Astrocyte (in vitro differentiated cells and primary cell): ENCODE data around the gene BTRC. TPM values are rescaled to one million over a fixed set of nuclear protein-coding genes. Genes with fewer than 3 reads are reported as not detected.
A peak's percentile ranks its signal among the peaks of the same experiment; 100 is the strongest.

ENCODE experiments used
- DNase-seq: peaks from one replicate; pipeline ENCODE4 v3.0.0-alpha.2; 2010; ENCODE audit warnings: low read depth
- FAIRE-seq: peaks from 2 replicates; lab custom pipeline; 2011; peaks lifted over from hg19 to GRCh38; lab: Jason Lieb, UNC
- H2AFZ ChIP-seq: 2 replicates; pipeline ENCODE4 v1.6.0; 2012; ENCODE audit warnings: low read depth, low read length, inconsistent platforms
- H3K27ac ChIP-seq: 2 replicates; pipeline ENCODE4 v1.5.1; 2011; ENCODE audit warnings: low read depth, low read length, inconsistent platforms
- H3K27me3 ChIP-seq: 2 replicates; pipeline ENCODE4 v1.6.0; 2011; ENCODE audit warnings: low read length, inconsistent platforms; ENCODE audit not compliant: insufficient read depth
- H3K36me3 ChIP-seq: 2 replicates; pipeline ENCODE4 v1.5.1; 2011; ENCODE audit warnings: low read length, inconsistent platforms; ENCODE audit not compliant: insufficient read depth
- H3K4me1 ChIP-seq: 2 replicates; pipeline ENCODE4 v1.5.1; 2011; ENCODE audit warnings: low read length, inconsistent platforms; ENCODE audit not compliant: insufficient read depth
- H3K4me2 ChIP-seq: 2 replicates; pipeline ENCODE4 v1.6.0; 2012; ENCODE audit warnings: low read length, inconsistent platforms
- H3K4me3 ChIP-seq: 2 replicates; pipeline ENCODE4 v1.5.1; 2011; ENCODE audit warnings: low read depth, mild to moderate bottlenecking, low read length, inconsistent platforms; ENCODE audit not compliant: insufficient read depth
- H3K79me2 ChIP-seq: 2 replicates; pipeline ENCODE4 v1.6.0; 2012; ENCODE audit warnings: mild to moderate bottlenecking, low read length, inconsistent platforms; ENCODE audit not compliant: insufficient read depth
- H3K9ac ChIP-seq: 2 replicates; pipeline ENCODE4 v1.6.0; 2012; ENCODE audit warnings: mild to moderate bottlenecking, low read length, inconsistent platforms
- H3K9me3 ChIP-seq: 2 replicates; pipeline ENCODE4 v1.5.1; 2012; ENCODE audit warnings: low read depth, mild to moderate bottlenecking, low read length, inconsistent platforms; ENCODE audit not compliant: insufficient read depth
- H4K20me1 ChIP-seq: 2 replicates; pipeline ENCODE4 v1.6.0; 2012; ENCODE audit warnings: low read length, inconsistent platforms; ENCODE audit not compliant: insufficient read depth
- H3K27ac Mint-ChIP-seq: one replicate; pipeline ENCODE4 v1.8.0; 2021; ENCODE audit warnings: mild to moderate bottlenecking, mixed read lengths; ENCODE audit not compliant: unreplicated experiment
- H3K27me3 Mint-ChIP-seq: one replicate; pipeline ENCODE4 v1.8.0; 2021; ENCODE audit warnings: low read depth, mixed read lengths; ENCODE audit not compliant: unreplicated experiment
- H3K36me3 Mint-ChIP-seq: one replicate; pipeline ENCODE4 v1.8.0; 2021; ENCODE audit warnings: low read depth, mixed read lengths; ENCODE audit not compliant: unreplicated experiment
- H3K4me1 Mint-ChIP-seq: one replicate; pipeline ENCODE4 v1.8.0; 2021; ENCODE audit warnings: low read depth, mixed read lengths; ENCODE audit not compliant: unreplicated experiment
- H3K4me3 Mint-ChIP-seq: one replicate; pipeline ENCODE4 v1.8.0; 2021; ENCODE audit warnings: mild to moderate bottlenecking, moderate library complexity, mixed read lengths; ENCODE audit not compliant: unreplicated experiment
- H3K9me3 Mint-ChIP-seq: one replicate; pipeline ENCODE4 v1.8.0; 2021; ENCODE audit warnings: mild to moderate bottlenecking, mixed read lengths; ENCODE audit not compliant: unreplicated experiment
- EZH2 ChIP-seq: IDR thresholded peaks from 2 replicates; pipeline ENCODE4 v1.6.1; 2012; ENCODE audit warnings: mild to moderate bottlenecking, low read length, inconsistent platforms; ENCODE audit not compliant: insufficient read depth
- total RNA-seq: library from RNA; stranded (reverse); gene quantifications from 2 replicates; pipeline ENCODE4 v1.2.1, GENCODE V29; 2021
- TF ChIP-seq, protein P1 (sequence below): IDR thresholded peaks from 2 replicates; pipeline ENCODE4 v1.5.1; 2011; ENCODE audit warnings: low read depth, mild to moderate bottlenecking, inconsistent platforms, low read length, moderate library complexity; ENCODE audit not compliant: insufficient read depth

The BTRC gene
- total RNA-seq, 1 donor from 2014 or later: 33.3 TPM

DNA sequence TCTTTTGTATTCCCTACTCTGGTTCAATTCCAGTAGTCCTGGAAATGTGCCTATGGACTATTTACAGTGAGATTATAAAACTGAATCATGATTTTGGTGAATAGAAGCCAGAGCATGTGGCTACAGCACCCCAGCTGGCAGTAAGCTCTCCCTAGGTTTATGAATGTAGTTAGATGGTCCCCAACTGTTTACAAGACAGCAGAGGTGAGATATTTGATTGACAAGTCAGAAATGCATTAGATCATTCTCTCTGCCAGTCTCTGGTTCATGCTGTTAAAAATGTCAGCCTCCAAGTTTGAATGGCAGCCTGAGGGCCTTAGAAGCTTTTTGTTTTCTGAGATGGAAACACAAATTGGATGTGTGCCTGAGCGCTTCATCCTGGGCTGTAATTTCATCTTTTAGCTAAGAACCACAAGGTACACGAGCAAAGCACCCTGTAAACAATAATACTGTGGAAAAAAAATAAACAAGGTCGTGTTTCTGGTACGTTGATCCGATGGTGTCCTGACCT, 85.0 kb downstream of the BTRC start:
- DNase-seq (no peak), FAIRE-seq (no peak)

DNA sequence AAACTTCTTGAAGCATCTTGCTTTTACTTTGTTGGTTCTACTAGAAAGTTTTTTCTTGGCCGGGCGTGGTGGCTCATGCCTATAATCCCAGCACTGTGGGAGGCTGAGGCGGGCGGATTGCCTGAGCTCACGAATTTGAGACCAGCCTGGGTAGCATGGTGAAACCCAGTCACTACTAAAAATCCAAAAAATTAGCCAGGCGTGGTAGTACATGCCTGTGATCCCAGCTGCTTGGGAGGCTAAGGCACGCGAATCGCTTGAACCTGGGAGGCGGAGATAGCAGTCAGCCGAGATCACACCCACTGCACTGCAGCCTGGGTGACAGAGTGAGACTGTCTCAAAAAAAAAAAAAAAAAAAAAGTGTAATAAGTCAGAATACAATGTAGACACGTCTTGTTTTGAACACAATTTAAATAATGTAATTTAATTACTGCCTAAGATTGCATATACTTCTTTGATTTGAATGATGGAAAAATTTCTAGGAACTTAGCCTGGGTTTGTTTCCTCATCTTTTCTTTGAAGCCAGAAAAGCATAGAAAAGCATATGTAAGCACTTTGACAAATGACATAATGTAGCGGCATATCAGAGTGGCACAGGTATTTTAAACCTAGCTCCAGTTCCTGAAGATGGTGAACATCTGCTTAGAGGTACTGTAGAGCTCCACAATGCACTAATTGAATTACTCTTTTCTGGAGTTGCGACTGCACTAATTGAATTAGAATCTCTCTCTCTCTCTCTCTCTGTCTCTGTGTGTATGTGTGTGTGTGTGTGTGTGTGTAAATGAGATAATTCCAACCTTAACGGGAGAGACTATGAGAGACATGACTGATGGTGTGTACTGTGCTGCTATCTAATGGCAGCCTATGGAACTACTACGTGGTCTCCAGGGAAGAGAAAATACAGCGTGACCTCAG, 87.8 kb downstream of the BTRC start:
- Mint-ChIP-seq H3K4me1 (peaks cover 11% of the 10 kb centered on the region), H3K36me3 (no peaks in the 10 kb centered on the region), H3K4me3 (no peak overlapping the region), H3K9me3 (no peaks in the 10 kb centered on the region), H3K27ac (peak overlapping the region; percentile 2), H3K27me3 (no peaks in the 10 kb centered on the region)
- H3K27ac ChIP-seq: no peak overlapping the region
- TF ChIP-seq, protein P1, sequence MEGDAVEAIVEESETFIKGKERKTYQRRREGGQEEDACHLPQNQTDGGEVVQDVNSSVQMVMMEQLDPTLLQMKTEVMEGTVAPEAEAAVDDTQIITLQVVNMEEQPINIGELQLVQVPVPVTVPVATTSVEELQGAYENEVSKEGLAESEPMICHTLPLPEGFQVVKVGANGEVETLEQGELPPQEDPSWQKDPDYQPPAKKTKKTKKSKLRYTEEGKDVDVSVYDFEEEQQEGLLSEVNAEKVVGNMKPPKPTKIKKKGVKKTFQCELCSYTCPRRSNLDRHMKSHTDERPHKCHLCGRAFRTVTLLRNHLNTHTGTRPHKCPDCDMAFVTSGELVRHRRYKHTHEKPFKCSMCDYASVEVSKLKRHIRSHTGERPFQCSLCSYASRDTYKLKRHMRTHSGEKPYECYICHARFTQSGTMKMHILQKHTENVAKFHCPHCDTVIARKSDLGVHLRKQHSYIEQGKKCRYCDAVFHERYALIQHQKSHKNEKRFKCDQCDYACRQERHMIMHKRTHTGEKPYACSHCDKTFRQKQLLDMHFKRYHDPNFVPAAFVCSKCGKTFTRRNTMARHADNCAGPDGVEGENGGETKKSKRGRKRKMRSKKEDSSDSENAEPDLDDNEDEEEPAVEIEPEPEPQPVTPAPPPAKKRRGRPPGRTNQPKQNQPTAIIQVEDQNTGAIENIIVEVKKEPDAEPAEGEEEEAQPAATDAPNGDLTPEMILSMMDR: peak; percentile 77
- TF ChIP-seq EZH2: no peak
- FAIRE-seq (peak; percentile 20), DNase-seq (peak; percentile 69)
- H3K4me1 ChIP-seq: no peaks in the 10 kb centered on the region
- H2AFZ ChIP-seq: no peak overlapping the region
- H3K4me2 ChIP-seq: no peak overlapping the region
- H3K79me2 ChIP-seq: no peaks in the 10 kb centered on the region
- H3K36me3 ChIP-seq: no peaks in the 10 kb centered on the region
- no peaks in the 10 kb centered on the region for H3K9me3 ChIP-seq
- no peaks in the 10 kb centered on the region for H3K27me3 ChIP-seq
- no peak overlapping the region for H3K9ac ChIP-seq
- H3K4me3 ChIP-seq: no peak overlapping the region
- peaks cover 66% of the 10 kb centered on the region for H4K20me1 ChIP-seq

More for the DNA sequence above, 85.0 kb downstream of the BTRC start:
- no peaks in the 10 kb centered on the region for H3K79me2 ChIP-seq
- no peaks in the 10 kb centered on the region for H3K36me3 Mint-ChIP-seq
- TF ChIP-seq EZH2: no peak
- TF ChIP-seq, protein P1: no peak
- no peak overlapping the region for H3K27ac ChIP-seq
- no peaks in the 10 kb centered on the region for H3K27me3 Mint-ChIP-seq
- H3K4me3 Mint-ChIP-seq: no peak overlapping the region
- no peaks in the 10 kb centered on the region for H3K9me3 Mint-ChIP-seq
- H3K4me1 ChIP-seq: no peaks in the 10 kb centered on the region
- no peaks in the 10 kb centered on the region for H3K36me3 ChIP-seq
- peaks cover 4% of the 10 kb centered on the region for H3K4me1 Mint-ChIP-seq
- H4K20me1 ChIP-seq: peaks cover 40% of the 10 kb centered on the region
- no peak overlapping the region for H2AFZ ChIP-seq
- no peak overlapping the region for H3K4me2 ChIP-seq
- H3K9me3 ChIP-seq: no peaks in the 10 kb centered on the region
- H3K27me3 ChIP-seq: no peaks in the 10 kb centered on the region
- H3K4me3 ChIP-seq: no peak overlapping the region
- H3K27ac Mint-ChIP-seq: no peak overlapping the region
- no peak overlapping the region for H3K9ac ChIP-seq

DNA sequence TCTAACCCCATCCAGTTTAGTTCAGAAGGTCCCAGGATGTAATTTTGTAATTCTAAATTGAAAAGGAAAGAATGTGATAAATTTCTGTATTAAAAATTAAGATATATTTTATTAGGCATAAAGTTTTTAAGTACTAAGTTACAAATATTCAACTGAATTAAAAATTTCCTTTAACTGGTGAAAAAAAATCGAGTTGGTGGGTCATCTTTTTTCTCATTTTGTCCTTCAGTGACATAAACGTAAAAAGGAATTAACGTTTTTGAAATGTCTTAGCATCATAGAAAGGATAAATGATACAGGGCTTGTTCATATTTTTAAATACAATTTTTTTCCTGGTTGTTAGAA, 88.5 kb downstream of the BTRC start:
- H3K79me2 ChIP-seq: no peaks in the 10 kb centered on the region
- no peak overlapping the region for H3K4me3 Mint-ChIP-seq
- FAIRE-seq (no peak), DNase-seq (no peak)
- TF ChIP-seq EZH2: no peak
- TF ChIP-seq, protein P1: no peak
- H3K36me3 Mint-ChIP-seq: no peaks in the 10 kb centered on the region
- no peak overlapping the region for H3K27ac ChIP-seq
- no peaks in the 10 kb centered on the region for H3K9me3 ChIP-seq
- H3K4me2 ChIP-seq: no peak overlapping the region
- H3K4me1 ChIP-seq: no peaks in the 10 kb centered on the region
- no peaks in the 10 kb centered on the region for H3K27me3 Mint-ChIP-seq
- H3K36me3 ChIP-seq: no peaks in the 10 kb centered on the region
- H4K20me1 ChIP-seq: peaks cover 71% of the 10 kb centered on the region
- no peak overlapping the region for H3K27ac Mint-ChIP-seq
- no peak overlapping the region for H2AFZ ChIP-seq
- no peaks in the 10 kb centered on the region for H3K27me3 ChIP-seq
- H3K9me3 Mint-ChIP-seq: no peaks in the 10 kb centered on the region
- H3K4me1 Mint-ChIP-seq: peaks cover 14% of the 10 kb centered on the region
- H3K4me3 ChIP-seq: no peak overlapping the region
- H3K9ac ChIP-seq: no peak overlapping the region
